H1 (cell line): ENCODE data around the gene DOK6. TPM values are rescaled to one million over a fixed set of nuclear protein-coding genes. Genes with fewer than 3 reads are reported as not detected.

Experiments
- CTCF ChIA-PET: fragments of 300-600 bp; sonication (Branson Sonifier 250); formaldehyde crosslinking; loops from one replicate; lab custom pipeline; 2021; ENCODE audit not compliant: partially characterized antibody; lab: Charles Lee
- POLR2A ChIA-PET: fragments of 300-600 bp; sonication (Branson Sonifier 250); formaldehyde crosslinking; loops from one replicate; lab custom pipeline; 2021; ENCODE audit warnings: inconsistent platforms; ENCODE audit not compliant: partially characterized antibody; lab: Charles Lee
- DNase-seq, 2 experiments: peaks; one replicate each; pipeline versions ENCODE4 v3.0.0 to v3.0.0-alpha.2; 2010 to 2022; ENCODE audit warnings: low spot score in 2 of 2, low read depth in 1 of 2, mixed read lengths in 1 of 2
- FAIRE-seq: peaks from 2 replicates; lab custom pipeline; 2011; peaks lifted over from hg19 to GRCh38; lab: Jason Lieb, UNC
- H2AFZ ChIP-seq: 2 replicates; pipeline ENCODE4 v1.8.1; 2012; ENCODE audit warnings: low read length, inconsistent platforms
- H2AK5ac ChIP-seq: 2 replicates; pipeline ENCODE4 v1.6.1; 2013; ENCODE audit warnings: low read depth, low read length
- H2BK120ac ChIP-seq: replicated peaks from 2 replicates; pipeline ENCODE3; 2013; ENCODE audit warnings: low read depth, low read length, inconsistent platforms
- H2BK12ac ChIP-seq: 2 replicates; pipeline ENCODE4 v1.6.1; 2013; ENCODE audit warnings: low read depth, low read length
- H2BK15ac ChIP-seq: 2 replicates; pipeline ENCODE4 v1.6.1; 2013; ENCODE audit warnings: low read length
- H2BK20ac ChIP-seq: 2 replicates; pipeline ENCODE4 v1.6.1; 2013; ENCODE audit warnings: low read length
- H2BK5ac ChIP-seq: 2 replicates; pipeline ENCODE4 v1.6.1; 2013; ENCODE audit warnings: low read depth, low read length
- H3K14ac ChIP-seq: 2 replicates; pipeline ENCODE4 v1.6.1; 2013; ENCODE audit warnings: inconsistent platforms; ENCODE audit not compliant: insufficient read length
- H3K18ac ChIP-seq: 2 replicates; pipeline ENCODE4 v1.6.1; 2013; ENCODE audit warnings: low read length; ENCODE audit errors: extremely low read depth
- H3K23ac ChIP-seq: 2 replicates; pipeline ENCODE4 v1.6.1; 2013; ENCODE audit warnings: inconsistent platforms; ENCODE audit not compliant: insufficient read length
- H3K23me2 ChIP-seq: 2 replicates; pipeline ENCODE4 v1.6.1; 2013; ENCODE audit warnings: low read depth, low read length
- H3K27ac ChIP-seq: 2 replicates; pipeline ENCODE4 v1.6.1; 2011; ENCODE audit warnings: low read depth, low read length, inconsistent platforms
- H3K27me3 ChIP-seq, 4 experiments: replicated peaks in 1 of 4; 1 replicate in 1 of 4; 2 replicates in 3 of 4; pipeline versions ENCODE4 v1.6.1 to v1.8.1; 2011 to 2013; ENCODE audit warnings: low read length in 3 of 4, mild to moderate bottlenecking in 3 of 4, inconsistent platforms in 2 of 4, mixed read lengths in 2 of 4, moderate library complexity in 1 of 4; ENCODE audit not compliant: control insufficient read depth in 3 of 4, insufficient read depth in 3 of 4; ENCODE audit errors: extremely low read depth in 1 of 4
- H3K36me3 ChIP-seq, 4 experiments: 2 replicates each; pipeline versions ENCODE4 v1.6.1 to v1.8.1; 2011 to 2013; ENCODE audit warnings: mild to moderate bottlenecking in 4 of 4, low read length in 3 of 4, moderate library complexity in 2 of 4, control low read depth in 1 of 4, inconsistent platforms in 1 of 4; ENCODE audit not compliant: insufficient read depth in 4 of 4, control insufficient read depth in 2 of 4
- H3K4ac ChIP-seq: replicated peaks from 2 replicates; pipeline ENCODE3; 2013; ENCODE audit warnings: low read length, low read depth, mixed read lengths, inconsistent platforms; ENCODE audit not compliant: insufficient read length
- H3K4me1 ChIP-seq, 4 experiments: replicated peaks in 1 of 4; 1 replicate in 1 of 4; 2 replicates in 3 of 4; pipeline versions ENCODE4 v1.6.1 to v1.8.1; 2011 to 2013; ENCODE audit warnings: low read length in 3 of 4, inconsistent platforms in 2 of 4, mixed read lengths in 1 of 4; ENCODE audit not compliant: insufficient read depth in 4 of 4, control insufficient read depth in 3 of 4
- H3K4me2 ChIP-seq, 2 experiments: 2 replicates each; pipeline versions ENCODE4 v1.6.1 to v1.8.1; 2011 to 2013; ENCODE audit warnings: low read depth in 2 of 2, low read length in 2 of 2, control low read depth in 1 of 2, inconsistent platforms in 1 of 2, mild to moderate bottlenecking in 1 of 2; ENCODE audit not compliant: insufficient read depth in 1 of 2
- H3K4me3 ChIP-seq, 4 experiments: fragments of 200-600, 300-600 bp in 1 of 4; sonication (generic), shearing (Covaris generic), sonication (Bioruptor Twin) in 1 of 4; 2 replicates each; pipeline versions ENCODE4 v1.5.1 to v1.8.1; 2011 to 2016; ENCODE audit warnings: low read length in 4 of 4, low read depth in 3 of 4, control low read depth in 2 of 4, inconsistent platforms in 2 of 4, mild to moderate bottlenecking in 2 of 4, mixed read lengths in 1 of 4, moderate library complexity in 1 of 4; ENCODE audit not compliant: insufficient read depth in 2 of 4; ENCODE audit errors: extremely low read depth in 1 of 4
- H3K56ac ChIP-seq: replicated peaks from 2 replicates; pipeline ENCODE3; 2013; ENCODE audit warnings: low read depth, mild to moderate bottlenecking, mixed read lengths, low read length, inconsistent platforms; ENCODE audit not compliant: insufficient read length
- H3K79me1 ChIP-seq: 2 replicates; pipeline ENCODE4 v1.6.1; 2013; ENCODE audit warnings: low read depth, low read length, control low read depth
- H3K79me2 ChIP-seq, 2 experiments: 2 replicates each; pipeline versions ENCODE4 v1.6.1 to v1.8.1; 2012 to 2013; ENCODE audit warnings: low read length in 2 of 2, mild to moderate bottlenecking in 2 of 2, inconsistent platforms in 1 of 2; ENCODE audit not compliant: insufficient read depth in 2 of 2, control insufficient read depth in 1 of 2
- H3K9ac ChIP-seq, 4 experiments: replicated peaks in 1 of 4; 1 replicate in 1 of 4; 2 replicates in 3 of 4; pipeline versions ENCODE4 v1.6.1 to v1.8.1; 2011 to 2013; ENCODE audit warnings: low read depth in 3 of 4, low read length in 3 of 4, control low read depth in 2 of 4, mild to moderate bottlenecking in 2 of 4, moderate library complexity in 2 of 4, inconsistent platforms in 1 of 4; ENCODE audit errors: extremely low read depth in 1 of 4
- H3K9me3 ChIP-seq, 2 experiments: 2 replicates each; pipeline versions ENCODE4 v1.6.1 to v1.8.1; 2012 to 2013; ENCODE audit warnings: mild to moderate bottlenecking in 2 of 2, moderate library complexity in 2 of 2, control low read depth in 1 of 2, inconsistent platforms in 1 of 2, low read depth in 1 of 2, low read length in 1 of 2, mixed read lengths in 1 of 2; ENCODE audit not compliant: insufficient read depth in 2 of 2
- H4K20me1 ChIP-seq, 2 experiments: replicated peaks in 1 of 2; 2 replicates each; pipeline versions ENCODE3 to v1.8.1; 2011 to 2013; ENCODE audit warnings: inconsistent platforms in 2 of 2, low read length in 2 of 2, mild to moderate bottlenecking in 1 of 2; ENCODE audit not compliant: insufficient read depth in 2 of 2, control insufficient read depth in 1 of 2
- H4K5ac ChIP-seq: 2 replicates; pipeline ENCODE4 v1.6.1; 2013; ENCODE audit warnings: low read length, low read depth, mixed read lengths, inconsistent platforms; ENCODE audit not compliant: insufficient read length
- H4K8ac ChIP-seq: 2 replicates; pipeline ENCODE4 v1.8.0; 2013; ENCODE audit warnings: mild to moderate bottlenecking, moderate library complexity, low read length, inconsistent platforms; ENCODE audit not compliant: insufficient read depth; ENCODE audit errors: extremely low read depth
- H4K91ac ChIP-seq: replicated peaks from 2 replicates; pipeline ENCODE3; 2013; ENCODE audit warnings: low read length, mixed read lengths, inconsistent platforms; ENCODE audit not compliant: insufficient read length
- ASH2L ChIP-seq: fragments of 200-600, 300-600 bp; sonication (generic); IDR thresholded peaks from one replicate; pipeline ENCODE4 v1.7.1; 2017; ENCODE audit warnings: low read length
- CREB1 ChIP-seq: IDR thresholded peaks from 2 replicates; pipeline ENCODE4 v1.6.1; 2012; ENCODE audit warnings: inconsistent platforms
- JUN ChIP-seq: IDR thresholded peaks from 2 replicates; pipeline ENCODE4 v1.6.1; 2011; ENCODE audit warnings: low read depth, mild to moderate bottlenecking, improper control_type of control experiment, low read length
- KDM1A ChIP-seq: fragments of 200-600, 300-600 bp; sonication (generic); IDR thresholded peaks from 2 replicates; pipeline ENCODE4 v1.7.1; 2016; ENCODE audit warnings: mild to moderate bottlenecking, low read length, borderline replicate concordance
- KDM4A ChIP-seq: IDR thresholded peaks from one replicate; pipeline ENCODE4 v1.7.1; 2012; ENCODE audit warnings: low read depth, mild to moderate bottlenecking, moderate library complexity, low read length, inconsistent platforms; ENCODE audit not compliant: severe bottlenecking
- MAFK ChIP-seq: IDR thresholded peaks from 2 replicates; pipeline ENCODE4 v1.6.1; 2012; ENCODE audit warnings: low read depth, mild to moderate bottlenecking, improper control_type of control experiment, low read length
- NRF1 ChIP-seq: IDR thresholded peaks from 2 replicates; pipeline ENCODE4 v1.6.1; 2011; ENCODE audit warnings: mild to moderate bottlenecking, low read depth, low read length, improper control_type of control experiment
- RFX5 ChIP-seq: IDR thresholded peaks from 2 replicates; pipeline ENCODE4 v1.6.1; 2011; ENCODE audit warnings: low read depth, low read length, improper control_type of control experiment, borderline replicate concordance
- SAP30 ChIP-seq: fragments of 300-600 bp; sonication (generic); IDR thresholded peaks from 2 replicates; pipeline ENCODE4 v1.7.1; 2012; ENCODE audit warnings: low read length, moderate library complexity, mild to moderate bottlenecking, inconsistent platforms; ENCODE audit not compliant: insufficient read depth, insufficient replicate concordance
- SIX5 ChIP-seq: IDR thresholded peaks from 2 replicates; pipeline ENCODE4 v1.6.1; 2011; ENCODE audit warnings: mild to moderate bottlenecking, low read depth, low read length
- SP4 ChIP-seq: IDR thresholded peaks from 2 replicates; pipeline ENCODE4 v1.6.1; 2012; ENCODE audit warnings: low read length, inconsistent platforms
- SRF ChIP-seq: IDR thresholded peaks from 2 replicates; pipeline ENCODE4 v1.6.1; 2011; ENCODE audit warnings: mild to moderate bottlenecking, low read depth, low read length, moderate library complexity
- TAF1 ChIP-seq: IDR thresholded peaks from 2 replicates; pipeline ENCODE4 v1.6.1; 2011; ENCODE audit warnings: mild to moderate bottlenecking, low read depth, low read length
- TBP ChIP-seq: IDR thresholded peaks from 2 replicates; pipeline ENCODE4 v1.6.1; 2011; ENCODE audit warnings: low read depth, low read length, improper control_type of control experiment
- ZNF274 ChIP-seq: IDR thresholded peaks from 2 replicates; pipeline ENCODE4 v1.7.0; 2012; ENCODE audit warnings: low read length, borderline replicate concordance; ENCODE audit errors: extremely low read depth
- WGBS, 2 experiments: shearing (Covaris generic) in 1 of 2; methylation state at CpG; one replicate each; pipeline versions ENCODE4 v1.1.6 to v1.1.7; 2013 to 2015; ENCODE audit warnings: low lambda C conversion rate in 2 of 2, mixed read lengths in 2 of 2, inconsistent platforms in 1 of 2, low coverage in 1 of 2, missing lambda C conversion rate in 1 of 2; ENCODE audit not compliant: insufficient replicate concordance in 2 of 2, insufficient coverage in 1 of 2, insufficient read length in 1 of 2; ENCODE audit errors: extremely low coverage in 1 of 2, missing lambda C conversion rate in 1 of 2; 5-methylcytosine and 5-hydroxymethylcytosine counted together
- polyA plus RNA-seq, 7 experiments: library from polyadenylated mRNA; depleted of rRNA in 3 of 7; stranded (reverse) in 5 of 7; unstranded in 2 of 7; fragments of >200 nt in 5 of 7; fragments of 200-250 nt in 2 of 7; gene quantifications; 1 replicate in 5 of 7; 2 replicates in 1 of 7; 4 replicates in 1 of 7; pipeline versions ENCODE4 v1.2.1 to v1.2.3, GENCODE V29; 2011 to 2013; ENCODE audit warnings: missing spikeins in 2 of 7, mixed read lengths in 2 of 7
- total RNA-seq: library from RNA; stranded (reverse); fragmentation: NEBNext Ultra II Directional; extraction: Animal tissue kit (Norgen Biotek cat#: 25700); gene quantifications from 2 replicates; pipeline ENCODE4 v1.2.1, GENCODE V29; 2021

DOK6 gene
- total and polyA plus RNA-seq, 2 of the 8 experiments (the other 6 are each of a cell fraction or from before 2014, with no cell fraction given), result 0.33 to 0.50 TPM

- Histone ChIP-seq H3K9me3 (no peaks in the 10 kb centered on the region), H3K18ac (no peak overlapping the region), H4K5ac (no peak overlapping the region), H2BK15ac (no peak overlapping the region), H3K36me3 (no peaks in the 10 kb centered on the region), H2AFZ (no peak overlapping the region), H3K79me2 (no peaks in the 10 kb centered on the region), H2AK5ac (no peak overlapping the region), H2BK12ac (no peak overlapping the region), H4K91ac (no peak overlapping the region), H3K4ac (no peak overlapping the region), H2BK20ac (no peak overlapping the region), H3K4me2 (no peak overlapping the region), H3K4me1 (no peaks in the 10 kb centered on the region)
- CTCF ChIA-PET, result interaction anchor here (0.8 to 0.9 kb wide), 2 partner anchors 321 to 760 kb away, joined by 3 read pairs; no protein-coding TSS in a partner anchor
- WGBS, 2 experiments, result 81% methylated on average over 1 of the region's 1 CpG; no CpG with 5 or more reads in 1 of the 2 experiments
- TF ChIP-seq KDM1A, result no peak
- TF ChIP-seq CREB1, result no peak
- TF ChIP-seq JUN, result no peak
- TF ChIP-seq TBP, result no peak
- no peak for TF ChIP-seq SP4
- no peak for TF ChIP-seq ZNF274
- TF ChIP-seq NRF1, result no peak
- no peak for TF ChIP-seq KDM4A
- no peak for TF ChIP-seq SIX5
- no peak for TF ChIP-seq SRF
- TF ChIP-seq SAP30, result no peak
- no peak for TF ChIP-seq RFX5
- TF ChIP-seq MAFK, result no peak
- TF ChIP-seq ASH2L, result no peak
- TF ChIP-seq TAF1, result no peak
- TF ChIP-seq, all 59 proteins: peak for 0
- H2BK120ac ChIP-seq, result no peak overlapping the region
- no peak overlapping the region for H3K4me3 ChIP-seq
- no peak overlapping the region for H4K8ac ChIP-seq
- H3K14ac ChIP-seq, result no peak overlapping the region
- H3K23me2 ChIP-seq, result no peaks in the 10 kb centered on the region
- H3K56ac ChIP-seq, result no peak overlapping the region
- DNase-seq, result no peak
- H3K23ac ChIP-seq, result no peak overlapping the region
- POLR2A ChIA-PET, result no interaction called here
- no peaks in the 10 kb centered on the region for H3K79me1 ChIP-seq
- no peak overlapping the region for H3K9ac ChIP-seq
- H4K20me1 ChIP-seq, result no peaks in the 10 kb centered on the region
- FAIRE-seq, result no peak
- no peak overlapping the region for H3K27ac ChIP-seq
- peaks cover 0 to 1% (median 0%) of the 10 kb centered on the region in 4 experiments; a peak in 1 of 7 replicates for H3K27me3 ChIP-seq
- H2BK5ac ChIP-seq, result no peak overlapping the region
Observed at GRCh38 chr18:69622961-69623360, 222.3 kb downstream of the DOK6 start.
